ENCODE results near the gene CD6. TPM values are rescaled to one million over a fixed set of nuclear protein-coding genes. Genes with fewer than 3 reads are reported as not detected.

CD6 gene
- total RNA-seq, 3 donors from 2014 or later (not counting 1 experiment from before 2014, with no cell fraction given), result 18.9 to 111 (median 85.6) TPM

- Mint-ChIP-seq H3K4me3 (peak overlapping the region; percentile 56), H3K27me3 (ENCODE audit: low read depth in 2 of 2) (no peaks in the 10 kb centered on the region), H3K27ac (peak overlapping the region in 1 of 2 donors; percentile 71), H3K4me1 (peaks cover 14 to 29% of the 10 kb centered on the region in 2 donors), H3K9me3 (no peaks in the 10 kb centered on the region), H3K36me3 (no peaks in the 10 kb centered on the region)
- no peaks in the 10 kb centered on the region for H3K36me3 ChIP-seq (ENCODE audit: control insufficient read depth, insufficient read depth, low read length)
- TF ChIP-seq, protein P1, sequence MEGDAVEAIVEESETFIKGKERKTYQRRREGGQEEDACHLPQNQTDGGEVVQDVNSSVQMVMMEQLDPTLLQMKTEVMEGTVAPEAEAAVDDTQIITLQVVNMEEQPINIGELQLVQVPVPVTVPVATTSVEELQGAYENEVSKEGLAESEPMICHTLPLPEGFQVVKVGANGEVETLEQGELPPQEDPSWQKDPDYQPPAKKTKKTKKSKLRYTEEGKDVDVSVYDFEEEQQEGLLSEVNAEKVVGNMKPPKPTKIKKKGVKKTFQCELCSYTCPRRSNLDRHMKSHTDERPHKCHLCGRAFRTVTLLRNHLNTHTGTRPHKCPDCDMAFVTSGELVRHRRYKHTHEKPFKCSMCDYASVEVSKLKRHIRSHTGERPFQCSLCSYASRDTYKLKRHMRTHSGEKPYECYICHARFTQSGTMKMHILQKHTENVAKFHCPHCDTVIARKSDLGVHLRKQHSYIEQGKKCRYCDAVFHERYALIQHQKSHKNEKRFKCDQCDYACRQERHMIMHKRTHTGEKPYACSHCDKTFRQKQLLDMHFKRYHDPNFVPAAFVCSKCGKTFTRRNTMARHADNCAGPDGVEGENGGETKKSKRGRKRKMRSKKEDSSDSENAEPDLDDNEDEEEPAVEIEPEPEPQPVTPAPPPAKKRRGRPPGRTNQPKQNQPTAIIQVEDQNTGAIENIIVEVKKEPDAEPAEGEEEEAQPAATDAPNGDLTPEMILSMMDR (IDR thresholded peaks at IDR 0.05), result no peak
- no peak overlapping the region for H3K27ac ChIP-seq (ENCODE audit: low read length)
- no peak overlapping the region for H3K4me3 ChIP-seq (ENCODE audit: low read length)
- no peaks in the 10 kb centered on the region for H3K27me3 ChIP-seq (ENCODE audit: control insufficient read depth, insufficient read depth, low read length)
- intact Hi-C loops (cut with micrococcal nuclease), result no loop called here
- H3K9me3 ChIP-seq (ENCODE audit: control insufficient read depth, insufficient read depth, low read length), result no peaks in the 10 kb centered on the region
- peaks cover 31% of the 10 kb centered on the region for H3K4me1 ChIP-seq (ENCODE audit: control insufficient read depth, insufficient read depth, low read length)
- DNase-seq (no peak), ATAC-seq (no peak)
- WGBS (ENCODE audit: insufficient coverage), result 80% methylated on average over 5 of the region's 5 CpGs
These were observed 21.4 kb downstream of the CD6 start for GRCh38 chr11:60992842-60993409.

GRCh38 chr11:60993615-60994014 lies 22.1 kb downstream of the CD6 start:
- Histone ChIP-seq H3K27me3 (ENCODE audit: control insufficient read depth, insufficient read depth, low read length) (no peaks in the 10 kb centered on the region), H3K27ac (ENCODE audit: low read length) (no peak overlapping the region), H3K36me3 (ENCODE audit: control insufficient read depth, insufficient read depth, low read length) (no peaks in the 10 kb centered on the region), H3K9me3 (ENCODE audit: control insufficient read depth, insufficient read depth, low read length) (no peaks in the 10 kb centered on the region), H3K4me1 (ENCODE audit: control insufficient read depth, insufficient read depth, low read length) (peaks cover 26% of the 10 kb centered on the region), H3K4me3 (ENCODE audit: low read length) (no peak overlapping the region)
- intact Hi-C loops (cut with micrococcal nuclease), result no loop called here
- TF ChIP-seq, protein P1 (IDR thresholded peaks at IDR 0.05), result no peak
- Mint-ChIP-seq H3K27me3 (ENCODE audit: low read depth in 2 of 2) (no peaks in the 10 kb centered on the region), H3K4me3 (peak overlapping the region; percentile 40), H3K9me3 (no peaks in the 10 kb centered on the region), H3K27ac (peak overlapping the region in 1 of 2 donors; percentile 84), H3K4me1 (peaks cover 14 to 29% of the 10 kb centered on the region in 2 donors), H3K36me3 (no peaks in the 10 kb centered on the region)
- ATAC-seq, result no peak
- no peak for DNase-seq
- WGBS (ENCODE audit: insufficient coverage), result 78% methylated on average over 7 of the region's 7 CpGs

DNA sequence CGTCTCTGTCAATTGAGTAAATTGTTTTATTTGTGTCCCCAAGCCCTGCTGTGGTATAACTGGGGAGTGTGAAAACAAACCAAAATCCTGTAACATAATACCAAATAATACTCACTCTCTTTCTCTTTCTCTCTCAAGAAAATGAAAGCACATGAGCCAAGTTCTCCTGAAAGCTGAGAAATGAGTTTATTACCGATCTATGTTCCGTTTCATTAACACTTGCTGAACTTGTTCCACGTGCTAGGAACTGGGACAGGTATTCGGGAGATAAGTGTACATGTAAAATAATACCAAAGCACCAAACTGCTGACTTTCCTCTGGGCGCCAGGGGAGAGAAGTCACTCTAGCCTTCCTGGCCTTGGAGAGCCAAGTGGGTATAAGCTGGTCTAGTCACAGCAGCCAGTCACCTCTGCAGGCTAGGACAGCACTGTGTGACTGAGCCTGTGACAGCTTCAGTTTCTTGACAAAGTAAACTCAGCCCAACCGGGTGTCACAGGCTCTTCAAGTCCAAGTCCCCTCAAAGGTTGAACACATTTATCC lies 23.1 kb downstream of the CD6 start:
- intact Hi-C loops (cut with micrococcal nuclease), result no loop called here
- H3K27ac Mint-ChIP-seq, result peak overlapping the region; percentile 59 to 84
- Histone ChIP-seq H3K9me3 (ENCODE audit: control insufficient read depth, insufficient read depth, low read length) (no peaks in the 10 kb centered on the region), H3K27me3 (ENCODE audit: control insufficient read depth, insufficient read depth, low read length) (no peaks in the 10 kb centered on the region), H3K27ac (ENCODE audit: low read length) (peak overlapping the region; percentile 42), H3K4me3 (ENCODE audit: low read length) (no peak overlapping the region), H3K36me3 (ENCODE audit: control insufficient read depth, insufficient read depth, low read length) (no peaks in the 10 kb centered on the region), H3K4me1 (ENCODE audit: control insufficient read depth, insufficient read depth, low read length) (peaks cover 23% of the 10 kb centered on the region)
- no peaks in the 10 kb centered on the region for H3K9me3 Mint-ChIP-seq
- no peaks in the 10 kb centered on the region for H3K27me3 Mint-ChIP-seq (ENCODE audit: low read depth in 2 of 2)
- peaks cover 14 to 29% of the 10 kb centered on the region in 2 donors for H3K4me1 Mint-ChIP-seq
- TF ChIP-seq, protein P1 (IDR thresholded peaks at IDR 0.05), result no peak
- peak overlapping the region; percentile 79 for H3K4me3 Mint-ChIP-seq
- DNase-seq (peak in 1 of 2 donors; percentile 47), ATAC-seq (peak; percentile 54 to 85 (median 75))
- 77% methylated on average over 6 of the region's 7 CpGs for WGBS (ENCODE audit: insufficient coverage)
- H3K36me3 Mint-ChIP-seq, result no peaks in the 10 kb centered on the region
